T-helper 1 cell (primary cell): ENCODE data around the gene CDHR3.
"Not testable (repeated sequence)": the region's sequence is repeated elsewhere in the genome, so short reads cannot be mapped to it uniquely, and the experiment has no call there.

Experiments used
- DNase-seq, 5 donors: peaks; one replicate each; pipeline ENCODE4 v3.0.0-alpha.2; 2012 to 2020
- total RNA-seq, 4 donors: gene quantifications; one replicate each; lab custom pipeline; 2026; lab: John Stamatoyannopoulos, UW

CDHR3 gene, protein sequence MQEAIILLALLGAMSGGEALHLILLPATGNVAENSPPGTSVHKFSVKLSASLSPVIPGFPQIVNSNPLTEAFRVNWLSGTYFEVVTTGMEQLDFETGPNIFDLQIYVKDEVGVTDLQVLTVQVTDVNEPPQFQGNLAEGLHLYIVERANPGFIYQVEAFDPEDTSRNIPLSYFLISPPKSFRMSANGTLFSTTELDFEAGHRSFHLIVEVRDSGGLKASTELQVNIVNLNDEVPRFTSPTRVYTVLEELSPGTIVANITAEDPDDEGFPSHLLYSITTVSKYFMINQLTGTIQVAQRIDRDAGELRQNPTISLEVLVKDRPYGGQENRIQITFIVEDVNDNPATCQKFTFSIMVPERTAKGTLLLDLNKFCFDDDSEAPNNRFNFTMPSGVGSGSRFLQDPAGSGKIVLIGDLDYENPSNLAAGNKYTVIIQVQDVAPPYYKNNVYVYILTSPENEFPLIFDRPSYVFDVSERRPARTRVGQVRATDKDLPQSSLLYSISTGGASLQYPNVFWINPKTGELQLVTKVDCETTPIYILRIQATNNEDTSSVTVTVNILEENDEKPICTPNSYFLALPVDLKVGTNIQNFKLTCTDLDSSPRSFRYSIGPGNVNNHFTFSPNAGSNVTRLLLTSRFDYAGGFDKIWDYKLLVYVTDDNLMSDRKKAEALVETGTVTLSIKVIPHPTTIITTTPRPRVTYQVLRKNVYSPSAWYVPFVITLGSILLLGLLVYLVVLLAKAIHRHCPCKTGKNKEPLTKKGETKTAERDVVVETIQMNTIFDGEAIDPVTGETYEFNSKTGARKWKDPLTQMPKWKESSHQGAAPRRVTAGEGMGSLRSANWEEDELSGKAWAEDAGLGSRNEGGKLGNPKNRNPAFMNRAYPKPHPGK
- total RNA-seq = 5.5 to 19.7 (median 8.1) reads per million in 4 donors

DNA sequence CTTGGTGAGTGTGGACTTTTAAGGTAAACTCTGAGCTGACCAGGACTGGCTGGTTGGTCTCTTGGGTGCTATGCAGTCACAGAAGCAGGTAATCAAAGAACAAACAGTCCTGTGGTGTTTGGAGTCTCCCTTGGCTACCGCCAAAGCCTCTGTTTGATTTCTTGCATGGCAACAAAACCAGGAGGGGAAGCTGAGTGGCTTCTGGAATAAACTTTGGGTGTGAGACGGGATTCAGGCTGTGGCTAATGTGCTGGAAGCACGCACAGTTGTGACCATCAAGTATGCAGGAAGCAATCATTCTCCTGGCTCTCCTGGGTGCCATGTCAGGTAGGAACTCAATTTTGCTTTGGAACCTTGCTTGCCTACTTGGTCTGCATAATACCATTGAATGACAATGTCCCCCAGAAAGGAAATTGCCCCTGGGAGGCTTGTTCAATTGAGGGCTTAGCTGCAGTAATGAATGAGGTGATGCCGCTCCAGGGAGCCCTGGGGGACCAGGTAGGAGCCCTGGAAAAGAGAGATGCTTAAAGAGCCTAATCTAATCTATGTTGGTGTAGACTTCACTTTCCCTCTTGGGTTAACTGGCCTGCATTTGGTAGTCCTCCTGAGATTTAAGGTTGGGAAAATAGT lies at the start of gene CDHR3:
Gene CDHR3 (plus strand): TSS at position 227 of the 630 bp plus-strand sequence. CDS start 55 bp downstream, at position 282.
- DNase-seq = no peak

DNA sequence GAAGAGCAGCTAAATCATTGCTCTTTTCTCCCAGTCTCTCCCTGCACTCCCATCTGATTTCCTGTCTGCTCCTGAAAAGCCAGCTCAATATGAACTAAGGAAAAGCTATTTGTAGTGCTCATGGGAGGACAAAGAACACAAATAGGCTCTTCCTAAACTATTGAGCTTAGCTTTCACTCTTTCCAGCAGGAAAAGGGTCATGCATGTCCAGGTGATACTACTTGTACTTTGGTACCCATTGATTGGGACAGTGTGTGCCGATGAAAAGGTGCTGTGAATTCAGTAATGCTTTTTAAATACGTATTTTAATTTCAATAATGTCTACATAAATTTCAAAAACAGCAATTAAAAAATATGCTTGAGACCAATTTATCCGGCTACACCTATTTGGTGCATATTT lies 49.1 kb upstream of the CDHR3 start:
- no peak for DNase-seq

DNA sequence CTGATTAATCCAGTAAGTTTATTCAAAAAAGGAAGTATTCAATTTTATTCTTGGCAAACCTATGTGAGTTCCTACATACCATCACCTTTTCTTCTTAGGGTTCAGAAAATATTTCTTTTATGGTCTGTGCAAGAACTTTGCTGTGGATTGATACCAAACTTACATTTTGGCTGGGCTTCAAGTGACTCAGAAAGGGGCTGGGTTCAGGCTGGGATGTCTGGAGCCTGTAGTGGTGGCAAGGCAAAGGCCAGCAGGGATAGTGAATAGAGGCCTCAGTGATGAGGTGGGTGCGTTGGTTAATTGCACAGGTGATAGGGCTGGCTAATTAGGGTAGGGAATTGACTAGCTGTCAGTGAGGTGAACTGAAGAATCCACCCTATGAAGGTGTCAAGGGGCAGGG lies 46.5 kb upstream of the CDHR3 start:
- no peak for DNase-seq

DNA sequence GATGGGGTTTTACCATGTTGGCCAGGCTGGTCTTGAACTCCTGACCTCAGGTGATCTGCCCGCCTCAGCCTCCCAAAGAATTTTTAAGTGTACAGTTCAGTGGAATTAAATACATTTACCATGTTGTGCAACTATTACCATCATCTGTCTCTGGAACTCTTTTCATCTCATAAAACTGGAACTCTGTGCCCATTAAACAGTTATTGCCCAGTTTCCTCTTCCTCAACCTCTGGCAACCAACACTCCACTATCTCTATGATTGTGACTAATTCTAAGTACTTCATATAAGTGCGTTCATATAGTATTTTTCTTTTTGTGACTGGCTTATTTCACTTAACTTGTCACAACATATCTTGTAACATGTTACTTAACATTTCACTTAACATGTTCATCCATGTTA lies 45.4 kb upstream of the CDHR3 start:
- no peak for DNase-seq

DNA sequence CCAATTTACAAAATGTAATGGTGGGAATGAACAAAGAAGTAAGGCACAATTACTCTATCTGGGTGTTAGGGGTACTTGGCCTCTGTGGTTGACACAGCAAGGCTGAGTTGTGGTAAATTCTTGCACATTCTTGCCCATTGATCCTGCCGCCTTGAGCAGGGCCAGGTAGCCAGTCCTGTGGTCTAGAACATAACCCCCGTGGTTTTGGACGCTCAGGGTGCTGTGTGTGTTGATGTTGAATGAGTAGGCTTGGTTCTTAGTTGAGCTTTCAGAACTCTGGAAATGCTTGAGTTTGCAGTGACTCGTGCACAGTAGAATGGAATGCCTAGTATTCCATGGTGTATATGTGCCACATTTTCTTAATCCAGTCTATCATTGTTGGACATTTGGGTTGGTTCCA lies 42.3 kb upstream of the CDHR3 start:
- DNase-seq = no peak

DNA sequence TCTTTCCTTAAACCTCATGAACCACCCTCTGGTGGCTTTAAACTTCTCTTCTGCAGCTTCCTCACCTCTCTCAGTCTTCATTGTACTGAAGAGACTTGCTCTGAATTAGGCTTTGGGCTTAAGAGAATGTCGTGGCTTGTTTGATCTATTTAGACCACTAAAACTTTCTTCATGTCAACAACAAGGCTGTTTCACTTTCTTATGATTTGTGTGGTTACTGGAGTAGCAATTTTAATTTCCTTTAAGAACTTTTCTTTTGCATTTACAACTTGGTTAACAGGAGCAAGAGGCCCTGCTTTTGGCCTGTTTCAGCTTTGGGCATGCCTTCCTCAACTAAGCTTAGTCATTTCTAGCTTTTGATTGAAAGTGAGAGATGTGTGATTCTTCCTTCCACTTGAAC lies 38.1 kb upstream of the CDHR3 start:
- DNase-seq = peak in 1 of 5 donors; percentile 78

DNA sequence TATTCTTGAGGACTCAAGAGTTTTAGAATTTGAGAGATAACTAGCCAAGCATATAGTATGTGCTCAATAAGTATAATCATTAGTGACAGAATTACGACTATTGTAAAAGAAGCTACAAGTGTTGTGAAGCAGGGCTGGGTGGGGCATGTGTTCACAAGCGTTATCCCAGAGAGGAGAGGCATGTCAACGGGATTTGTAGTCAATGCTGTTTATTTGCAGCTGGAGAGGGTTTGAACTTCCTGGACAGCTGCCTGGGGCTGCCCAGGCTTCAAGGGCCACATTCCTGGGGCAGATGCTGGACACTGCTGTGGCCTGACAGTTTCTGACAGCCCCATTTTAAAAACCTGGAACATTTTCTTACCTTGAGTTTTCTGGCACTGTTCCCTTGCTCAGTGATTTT lies 36.9 kb upstream of the CDHR3 start:
- DNase-seq = no peak

DNA sequence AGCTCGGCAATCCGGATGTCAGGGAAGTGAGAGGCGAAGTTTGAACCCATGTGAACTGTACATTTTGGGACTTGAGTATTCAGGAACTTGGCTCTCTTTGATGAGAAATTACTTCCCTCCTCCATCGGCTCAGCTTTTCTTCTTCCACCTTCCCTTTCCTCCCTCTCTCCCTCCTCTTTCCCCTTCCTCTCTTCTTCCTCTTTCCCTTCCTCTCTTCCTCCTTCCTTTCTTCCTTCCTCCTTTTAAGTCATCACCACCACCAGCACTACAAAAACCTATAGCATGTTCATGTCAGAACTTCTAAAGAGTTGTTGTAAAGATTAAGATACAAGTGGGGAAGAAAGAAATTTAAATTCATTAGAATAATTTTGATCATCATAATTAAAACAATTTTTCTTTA lies 31.9 kb upstream of the CDHR3 start:
- no peak for DNase-seq

DNA sequence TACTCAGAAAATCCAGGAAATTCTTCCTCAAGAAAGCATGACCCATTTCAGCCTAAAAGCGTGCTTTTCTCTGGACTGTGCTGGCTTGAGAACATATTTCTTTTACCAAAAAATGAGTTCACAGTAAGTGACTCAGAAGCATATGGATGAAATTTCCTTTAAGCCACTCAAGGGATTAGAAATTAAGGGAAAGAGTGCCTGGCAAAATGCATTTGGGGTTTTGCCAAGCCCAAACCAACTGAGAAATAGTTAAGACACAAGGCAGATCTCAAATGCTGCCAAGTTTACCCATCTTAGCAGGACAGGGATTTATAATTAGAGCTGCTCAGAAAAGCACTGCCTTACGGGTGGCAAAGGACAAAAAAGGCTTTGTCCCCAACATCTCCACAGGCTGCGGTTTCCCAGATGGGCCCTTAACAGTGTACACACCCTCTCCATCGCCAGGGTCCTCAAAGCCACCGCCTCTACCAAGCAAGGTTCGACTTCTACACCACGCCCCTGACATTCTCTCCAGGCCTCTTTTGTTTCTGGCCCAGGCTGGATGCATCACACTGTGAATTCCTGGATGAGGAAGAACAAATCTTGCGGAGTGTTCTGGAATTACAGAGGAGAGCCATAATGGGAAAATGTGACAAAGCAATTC lies 30.1 kb upstream of the CDHR3 start:
- DNase-seq = no peak

DNA sequence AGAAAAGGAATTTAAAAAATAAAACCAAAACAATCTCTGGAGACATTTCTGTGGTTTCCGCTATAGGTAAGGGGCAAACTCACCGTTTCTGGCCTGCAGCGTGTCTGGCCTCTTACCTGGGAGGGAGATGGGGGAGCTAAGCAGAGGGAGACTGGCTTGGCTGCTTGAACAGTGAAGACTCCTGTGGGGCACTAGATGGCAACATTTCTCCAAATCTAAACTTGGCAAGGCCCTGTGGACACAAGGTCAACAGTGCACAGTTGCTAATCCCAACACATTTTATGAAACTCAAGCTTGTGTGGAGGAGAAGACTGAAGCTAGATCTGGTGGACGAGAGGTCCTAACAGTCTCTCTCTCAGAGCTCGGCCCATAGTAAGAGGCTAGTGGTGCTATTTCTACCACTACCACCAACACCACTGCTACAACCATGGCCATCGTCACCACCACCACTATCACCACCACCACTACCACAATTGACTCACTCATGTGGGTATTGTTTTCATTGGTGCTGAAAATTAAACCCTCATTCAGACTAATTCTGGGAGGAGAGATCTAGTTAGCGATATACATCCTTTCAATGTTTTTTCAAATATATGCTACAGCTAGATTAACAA lies 28.4 kb upstream of the CDHR3 start:
- DNase-seq = no peak

DNA sequence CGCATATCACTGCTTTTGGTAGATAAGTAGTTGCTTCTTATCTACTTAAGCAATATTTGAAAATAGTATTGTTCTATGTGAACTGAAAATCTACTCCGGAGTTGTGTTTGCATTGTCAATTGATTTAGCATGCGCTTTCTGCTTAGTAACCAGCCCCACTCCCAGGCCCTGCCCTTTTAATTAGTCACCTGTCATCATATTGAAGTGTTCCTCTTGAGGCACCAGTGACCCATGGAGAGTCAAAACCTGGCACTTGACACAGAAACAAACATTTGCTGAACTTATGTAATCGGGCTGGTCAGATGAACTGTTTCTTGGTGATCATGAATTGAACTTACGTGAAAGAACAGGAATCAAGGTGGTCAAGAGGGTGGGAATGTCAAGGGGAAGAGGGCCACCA lies 27.8 kb upstream of the CDHR3 start:
- no peak for DNase-seq

DNA sequence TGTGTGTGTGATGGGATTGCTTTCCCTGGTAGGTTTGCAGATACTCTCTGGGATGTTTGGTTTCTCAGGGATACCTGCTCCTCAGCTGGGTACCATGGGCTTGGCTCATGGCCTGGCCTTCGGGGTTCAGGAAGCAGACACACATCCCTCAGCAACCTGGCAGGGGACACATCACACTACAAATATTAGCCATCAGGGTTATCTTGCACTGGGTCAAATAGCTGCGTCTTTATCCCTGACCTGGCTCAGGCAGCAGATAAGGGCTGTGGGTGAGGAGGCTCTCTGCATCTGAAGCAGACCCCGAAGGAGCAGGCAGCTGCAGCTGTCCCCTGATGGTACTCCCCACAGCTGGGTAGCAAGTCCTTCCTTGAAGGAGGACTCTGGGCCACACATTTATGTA lies 25.7 kb upstream of the CDHR3 start:
- no peak for DNase-seq

DNA sequence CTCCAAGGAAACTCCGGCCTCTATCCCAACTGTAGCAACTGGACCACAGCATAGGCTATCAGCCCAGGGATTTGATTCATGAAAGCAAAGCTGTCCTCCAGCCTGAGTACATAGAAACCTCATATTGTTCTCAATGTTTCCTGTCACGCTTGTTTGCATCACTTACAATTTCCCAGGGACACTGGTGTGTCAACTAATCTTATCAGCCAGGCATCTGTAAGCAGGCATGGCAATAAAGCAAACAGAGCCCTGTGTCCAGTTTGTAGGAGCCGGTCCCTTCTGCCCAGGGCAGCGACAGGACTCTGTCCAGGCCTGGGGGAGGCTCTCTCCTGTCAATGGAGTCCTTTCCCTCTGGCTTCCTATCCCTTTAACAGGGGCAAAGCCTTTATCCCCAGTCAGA lies 23.0 kb upstream of the CDHR3 start:
- no peak for DNase-seq

DNA sequence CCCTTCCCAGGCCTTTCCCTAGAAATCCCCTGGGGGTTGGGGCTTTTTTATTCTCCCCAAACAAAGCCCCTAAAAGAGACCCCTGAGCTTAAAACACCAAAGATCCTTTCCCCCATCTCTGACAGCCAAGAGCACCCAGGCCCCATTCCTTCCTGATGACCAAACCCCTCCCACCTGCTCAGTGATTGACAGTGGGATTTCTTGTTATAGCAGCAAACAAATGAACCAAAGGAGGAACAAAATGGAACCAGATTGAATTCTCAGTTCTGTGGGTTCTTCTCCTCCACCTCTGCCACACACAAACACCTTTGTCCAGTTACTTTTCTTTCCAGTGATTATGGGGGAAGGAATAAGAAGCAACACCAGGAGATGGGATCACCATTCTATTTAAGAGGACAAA lies 21.5 kb upstream of the CDHR3 start:
- no peak for DNase-seq

DNA sequence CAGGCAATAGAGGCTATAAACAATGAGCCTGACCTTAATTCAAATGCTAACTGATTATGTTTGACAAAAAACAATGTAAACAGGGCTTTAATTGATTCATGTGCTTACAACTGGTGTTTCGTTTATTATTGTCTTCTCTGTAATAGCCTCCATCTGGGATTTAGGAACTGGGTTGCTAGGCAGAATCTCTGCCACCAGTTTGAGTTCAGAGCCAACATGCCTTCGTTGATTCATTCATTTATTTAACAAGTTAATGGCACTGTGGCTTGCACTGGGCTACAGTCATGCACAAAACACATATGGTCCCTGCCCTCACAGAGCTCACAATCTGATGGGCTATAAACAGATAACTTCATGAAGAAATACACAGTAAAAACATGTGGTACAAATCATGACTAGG lies 19.6 kb upstream of the CDHR3 start:
- no peak for DNase-seq

DNA sequence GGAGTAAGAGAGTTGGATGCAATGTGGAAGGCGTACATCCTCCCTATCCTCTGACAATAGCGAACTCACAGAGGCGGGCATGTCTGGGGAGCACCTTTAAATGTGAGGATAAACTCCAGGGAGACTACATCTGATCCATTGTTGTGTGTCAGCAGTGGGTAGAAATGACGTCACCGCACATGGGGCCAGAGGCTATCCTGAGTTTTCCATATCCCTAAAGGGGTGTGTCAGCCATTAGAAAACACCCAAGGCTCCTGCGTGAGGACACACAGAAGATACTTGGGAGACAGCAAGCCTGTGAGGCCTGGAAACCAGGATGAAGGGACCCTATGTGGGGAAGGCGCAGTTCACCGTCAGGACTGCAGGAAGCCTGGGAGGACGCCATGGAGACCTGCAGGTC lies 17.2 kb upstream of the CDHR3 start:
- DNase-seq = no peak

DNA sequence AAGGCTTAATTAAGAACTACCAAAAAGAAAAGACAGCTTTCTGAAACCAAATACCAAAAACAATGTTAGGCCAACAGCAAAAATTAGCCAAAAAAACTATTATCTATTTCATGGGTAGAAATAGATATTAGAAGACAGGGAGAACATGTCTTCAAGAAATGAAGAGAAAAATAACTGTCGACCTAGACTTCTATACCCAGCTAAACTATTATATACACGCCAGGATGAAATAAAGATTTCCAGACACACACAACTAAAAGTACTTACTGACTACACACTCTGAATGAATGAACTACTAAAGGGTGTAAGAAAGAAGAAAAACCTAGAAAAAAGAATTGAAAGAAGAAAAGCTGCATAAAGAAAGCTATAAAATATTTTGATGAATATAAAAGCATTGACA lies 11.5 kb upstream of the CDHR3 start:
- DNase-seq = no peak

DNA sequence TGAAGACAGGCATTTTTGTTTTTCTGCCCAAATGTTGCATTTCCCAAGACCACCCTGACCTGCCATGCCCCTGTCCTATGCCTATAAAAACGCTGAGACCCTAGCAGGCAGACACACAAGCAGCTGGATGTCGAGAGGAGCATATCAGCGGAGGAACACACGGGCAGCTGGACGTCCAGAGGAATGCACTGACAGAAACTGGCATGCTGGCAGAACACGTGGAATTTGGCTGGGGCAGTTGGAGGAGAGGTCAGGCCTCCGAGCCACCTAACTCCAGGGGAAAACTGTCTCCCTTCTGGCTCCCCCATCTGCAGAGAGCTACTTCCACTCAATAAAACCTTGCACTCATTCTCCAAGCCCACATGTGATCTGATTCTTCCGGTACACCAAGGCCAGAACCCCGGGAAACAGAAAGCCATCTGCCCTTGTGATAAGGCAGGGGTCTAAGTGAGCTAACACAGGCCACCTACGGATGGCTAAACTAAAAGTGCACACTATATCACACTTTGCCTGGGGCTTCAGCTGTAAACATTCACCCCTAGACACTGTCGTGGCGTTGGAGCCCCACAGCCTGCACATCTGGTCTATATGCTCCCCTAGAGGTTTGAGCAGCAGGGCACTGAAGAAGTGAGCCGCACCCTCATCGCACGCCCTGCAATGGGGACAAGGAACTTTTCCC lies 10.0 kb upstream of the CDHR3 start:
- DNase-seq = no peak

DNA sequence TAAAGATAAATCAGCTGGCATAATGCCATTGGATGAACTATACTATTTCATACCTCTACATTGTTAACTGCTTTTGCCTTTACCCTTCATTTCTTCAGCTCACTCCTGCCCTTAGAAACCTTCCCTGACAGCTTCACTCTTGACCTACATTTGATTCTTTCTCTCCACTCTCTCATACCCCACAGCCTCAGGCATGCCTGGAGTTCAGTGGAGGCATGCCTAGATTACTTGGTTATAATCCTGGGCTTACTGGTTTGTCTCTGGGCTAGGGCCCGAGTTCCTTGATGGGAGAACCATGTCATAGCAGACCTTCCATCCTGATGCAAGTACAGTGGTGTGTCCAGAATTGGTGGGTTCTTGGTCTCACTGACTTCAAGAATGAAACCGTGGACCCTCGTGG lies 8.4 kb upstream of the CDHR3 start:
- no peak for DNase-seq

DNA sequence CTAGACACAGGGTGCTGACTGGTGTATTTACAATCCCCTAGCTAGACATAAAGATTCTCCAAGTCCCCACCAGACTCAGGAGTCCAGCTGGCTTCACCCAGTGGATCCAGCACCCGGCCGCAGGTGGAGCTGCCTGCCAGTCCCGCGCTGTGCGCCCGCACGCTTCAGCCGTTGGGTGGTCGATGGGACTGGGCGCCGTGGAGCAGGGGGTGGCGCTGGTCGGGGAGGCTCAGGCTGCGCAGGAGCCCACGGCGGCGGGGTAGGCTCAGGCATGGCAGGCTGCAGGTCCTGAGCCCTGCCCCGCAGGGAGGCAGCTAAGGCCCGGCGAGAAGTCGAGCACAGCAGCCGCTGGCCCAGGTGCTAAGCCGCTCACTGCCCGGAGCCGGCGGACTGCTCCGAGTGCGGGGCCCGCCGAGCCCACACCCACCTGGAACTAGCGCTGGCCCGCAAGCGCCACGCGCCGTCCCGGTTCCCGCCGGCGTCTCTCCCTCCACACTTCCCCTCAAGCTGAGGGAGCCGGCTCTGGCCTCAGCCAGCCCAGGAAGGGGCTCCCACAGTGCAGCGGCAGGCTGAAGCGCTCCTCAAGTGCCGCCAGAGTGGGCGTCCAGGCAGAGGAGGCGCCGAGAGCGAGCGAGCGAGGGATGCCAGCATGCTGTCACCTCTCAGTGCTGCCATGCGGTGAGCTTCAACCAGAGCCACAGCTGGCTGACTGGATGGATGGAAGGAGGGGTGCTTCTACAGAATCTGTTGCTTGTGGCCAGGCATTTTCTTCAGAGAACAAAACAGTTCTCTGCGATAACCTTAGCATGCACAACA lies 7.2 kb upstream of the CDHR3 start:
- DNase-seq = not testable (repeated sequence)

DNA sequence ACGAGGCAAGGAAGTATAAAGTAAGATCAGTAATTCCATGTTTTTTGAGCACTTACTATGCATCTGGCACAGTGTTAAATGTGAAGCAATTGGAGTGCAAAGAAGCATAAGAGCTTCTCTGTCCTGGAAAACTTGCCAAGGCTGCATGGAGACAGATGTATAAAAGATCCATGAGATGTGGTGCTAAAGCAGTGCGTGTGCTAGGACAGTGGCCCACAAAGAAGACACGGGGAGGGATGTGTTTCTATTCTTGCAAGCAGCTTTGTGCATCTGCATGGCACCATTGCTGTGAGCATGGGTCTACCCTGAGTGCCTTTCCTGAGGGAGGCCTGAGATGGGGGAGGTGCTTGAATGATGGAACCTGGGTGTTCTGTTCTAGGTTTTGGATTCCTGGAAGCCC lies 5.1 kb upstream of the CDHR3 start:
- DNase-seq = no peak
